Liver (tissue), 9 donors: Measurements from ENCODE around the gene HDAC8. TPM values are rescaled to one million over a fixed set of nuclear protein-coding genes. Genes with fewer than 3 reads are reported as not detected.
"Not testable (repeated sequence)": the region's sequence is repeated elsewhere in the genome, so short reads cannot be mapped to it uniquely, and the experiment has no call there.

Experiments
- DNase-seq: peaks from one replicate; pipeline ENCODE4 v3.0.0-alpha.2; 2017; ENCODE audit warnings: low spot score
- H3K27ac ChIP-seq, 2 donors: one replicate each; pipeline ENCODE4 v1.7.0; 2013; ENCODE audit warnings: inconsistent platforms in 2 of 2, low read length in 2 of 2, control low read depth in 1 of 2, low read depth in 1 of 2, mild to moderate bottlenecking in 1 of 2
- H3K27me3 ChIP-seq, 4 donors: one replicate each; pipeline versions ENCODE4 v1.6.1 to v1.7.0; 2013; ENCODE audit warnings: low read length in 3 of 4, inconsistent platforms in 1 of 4, mild to moderate bottlenecking in 1 of 4, moderate library complexity in 1 of 4; ENCODE audit not compliant: control insufficient read depth in 4 of 4, insufficient read depth in 4 of 4
- H3K36me3 ChIP-seq, 4 donors: one replicate each; pipeline versions ENCODE4 v1.6.1 to v1.7.0; 2013; ENCODE audit warnings: low read length in 3 of 4, mild to moderate bottlenecking in 3 of 4, low read depth in 1 of 4, moderate library complexity in 1 of 4; ENCODE audit not compliant: control insufficient read depth in 4 of 4, insufficient read depth in 3 of 4
- H3K4me1 ChIP-seq, 4 donors: one replicate each; pipeline versions ENCODE4 v1.6.1 to v1.7.0; 2013; ENCODE audit warnings: low read length in 3 of 4, mild to moderate bottlenecking in 3 of 4, moderate library complexity in 1 of 4; ENCODE audit not compliant: control insufficient read depth in 4 of 4, insufficient read depth in 4 of 4
- H3K4me3 ChIP-seq, 3 donors: one replicate each; pipeline versions ENCODE4 v1.6.1 to v1.7.0; 2013; ENCODE audit warnings: low read length in 3 of 3, control low read depth in 1 of 3, low read depth in 1 of 3, mild to moderate bottlenecking in 1 of 3
- H3K9ac ChIP-seq, 2 donors: one replicate each; pipeline ENCODE4 v1.7.0; 2013; ENCODE audit warnings: low read length in 2 of 2, mild to moderate bottlenecking in 2 of 2, moderate library complexity in 2 of 2, control low read depth in 1 of 2, low read depth in 1 of 2
- H3K9me3 ChIP-seq, 4 donors: one replicate each; pipeline versions ENCODE4 v1.6.1 to v1.7.0; 2013; ENCODE audit warnings: low read length in 3 of 4; ENCODE audit not compliant: control insufficient read depth in 4 of 4
- FOXA2 ChIP-seq: IDR thresholded peaks from 2 replicates; pipeline ENCODE4 v1.6.1; 2016; ENCODE audit warnings: antibody characterized with exemption
- GABPA ChIP-seq, 2 donors: IDR thresholded peaks in 1 of 2; conservative IDR thresholded peaks in 1 of 2; 2 replicates each; pipeline ENCODE4 v1.6.1; 2016; ENCODE audit warnings: antibody characterized with exemption in 2 of 2, mild to moderate bottlenecking in 1 of 2, moderate library complexity in 1 of 2
- HNF4A ChIP-seq, 2 donors: conservative IDR thresholded peaks; 2 replicates each; pipeline ENCODE4 v1.6.1; 2016; ENCODE audit warnings: antibody characterized with exemption in 2 of 2, mild to moderate bottlenecking in 2 of 2
- HNF4G ChIP-seq: IDR thresholded peaks from 2 replicates; pipeline ENCODE4 v1.6.1; 2016; ENCODE audit warnings: antibody characterized with exemption
- JUND ChIP-seq, 2 donors: IDR thresholded peaks; 2 replicates each; pipeline ENCODE4 v1.6.1; 2016; ENCODE audit warnings: antibody characterized with exemption in 2 of 2
- MAX ChIP-seq: IDR thresholded peaks from 2 replicates; pipeline ENCODE4 v1.6.1; 2016; ENCODE audit warnings: antibody characterized with exemption
- NR2F2 ChIP-seq: IDR thresholded peaks from 2 replicates; pipeline ENCODE4 v1.6.1; 2016; ENCODE audit warnings: antibody characterized with exemption
- RAD21 ChIP-seq, 2 donors: IDR thresholded peaks; 2 replicates each; pipeline ENCODE4 v1.6.1; 2016; ENCODE audit warnings: antibody characterized with exemption in 2 of 2, mild to moderate bottlenecking in 2 of 2
- RXRA ChIP-seq, 2 donors: IDR thresholded peaks; 2 replicates each; pipeline ENCODE4 v1.6.1; 2017 to 2018; ENCODE audit warnings: antibody characterized with exemption in 2 of 2, mild to moderate bottlenecking in 1 of 2
- SP1 ChIP-seq: IDR thresholded peaks from 2 replicates; pipeline ENCODE4 v1.6.1; 2018; ENCODE audit warnings: antibody characterized with exemption, mild to moderate bottlenecking
- TAF1 ChIP-seq: conservative IDR thresholded peaks from 2 replicates; pipeline ENCODE4 v1.6.1; 2016; ENCODE audit warnings: antibody characterized with exemption, mild to moderate bottlenecking
- YY1 ChIP-seq: IDR thresholded peaks from 2 replicates; pipeline ENCODE4 v1.6.1; 2016; ENCODE audit warnings: antibody characterized with exemption, mild to moderate bottlenecking
- WGBS: extraction: QIAGEN DNeasy Blood & Tissue Kit; methylation state at CpG from one replicate; pipeline ENCODE4 v1.1.7; 2013; 5-methylcytosine and 5-hydroxymethylcytosine counted together
- polyA plus RNA-seq, 2 donors: library from polyadenylated mRNA; stranded (reverse) in 1 of 2; unstranded in 1 of 2; fragments of 200-250 nt in 1 of 2; fragments of >200 nt in 1 of 2; fragmentation: Nextera tagmentation in 1 of 2; extraction: Ambion mirVana in 1 of 2; gene quantifications; one replicate each; pipeline versions ENCODE4 v1.2.1 to v1.2.3, GENCODE V29; 2013 to 2015
- total RNA-seq, 2 donors: library from RNA; depleted of rRNA; stranded (reverse); fragments of >200 nt; gene quantifications; one replicate each; pipeline ENCODE4 v1.2.3, GENCODE V29; 2014
- TF ChIP-seq, protein P1 (sequence below): IDR thresholded peaks from 2 replicates; pipeline ENCODE4 v1.6.1; 2016; ENCODE audit warnings: antibody characterized with exemption
- TF ChIP-seq, protein P2 (sequence below): fragments of 150-350 bp; IDR thresholded peaks from 2 replicates; pipeline ENCODE4 v1.5.1; 2017; ENCODE audit warnings: improper control_type of control experiment, low read depth, low read length; ENCODE audit not compliant: missing input control
- donor health status: healthy.
- donor health status: healthy.
- donor health status: healthy.
- donor health status: healthy.
- donor health status: healthy.

The HDAC8 gene
- total and polyA plus RNA-seq, 4 donors = 11.1 to 30.4 (median 14.0) TPM

DNA sequence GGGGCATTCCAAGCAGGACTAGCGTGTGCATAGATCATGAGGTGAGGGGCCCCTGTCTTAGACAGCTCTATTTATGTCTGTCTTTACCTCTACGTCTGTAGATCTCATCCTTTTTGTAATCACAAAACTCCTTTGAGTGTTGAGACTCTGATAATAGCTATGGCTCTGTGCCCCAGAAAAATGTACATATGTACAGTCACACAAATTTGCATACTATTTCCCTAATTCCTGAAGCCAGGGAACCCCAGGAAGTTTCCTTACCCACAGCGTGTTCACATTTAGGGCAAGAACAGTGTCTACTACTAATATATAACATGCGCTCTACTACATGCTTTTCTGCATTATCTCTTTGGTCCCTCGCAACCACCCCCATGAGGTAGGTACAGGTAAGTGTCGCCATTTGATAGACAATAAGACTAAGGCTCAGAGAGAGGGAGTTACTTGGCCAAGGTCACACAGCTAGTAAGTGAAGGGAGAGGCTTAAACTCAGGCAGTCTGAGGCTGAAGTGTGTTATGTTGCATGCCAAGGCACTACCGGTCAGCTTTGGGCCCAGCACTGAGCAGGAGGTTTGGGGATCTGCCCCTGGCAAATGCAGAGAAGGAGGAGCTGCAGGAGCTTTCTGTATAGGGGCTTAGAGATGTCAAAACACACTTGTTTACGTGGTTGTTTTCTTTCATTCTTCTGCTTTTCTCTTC is 245.9 kb downstream of the HDAC8 start:
- Histone ChIP-seq H3K9ac (no peak overlapping the region), H3K9me3 (no peaks in the 10 kb centered on the region), H3K4me3 (no peak overlapping the region), H3K27me3 (no peaks in the 10 kb centered on the region), H3K4me1 (peaks cover 0 to under 1% (median 0%) of the 10 kb centered on the region in 4 donors), H3K27ac (no peak overlapping the region), H3K36me3 (no peaks in the 10 kb centered on the region)
- TF ChIP-seq, protein P1, sequence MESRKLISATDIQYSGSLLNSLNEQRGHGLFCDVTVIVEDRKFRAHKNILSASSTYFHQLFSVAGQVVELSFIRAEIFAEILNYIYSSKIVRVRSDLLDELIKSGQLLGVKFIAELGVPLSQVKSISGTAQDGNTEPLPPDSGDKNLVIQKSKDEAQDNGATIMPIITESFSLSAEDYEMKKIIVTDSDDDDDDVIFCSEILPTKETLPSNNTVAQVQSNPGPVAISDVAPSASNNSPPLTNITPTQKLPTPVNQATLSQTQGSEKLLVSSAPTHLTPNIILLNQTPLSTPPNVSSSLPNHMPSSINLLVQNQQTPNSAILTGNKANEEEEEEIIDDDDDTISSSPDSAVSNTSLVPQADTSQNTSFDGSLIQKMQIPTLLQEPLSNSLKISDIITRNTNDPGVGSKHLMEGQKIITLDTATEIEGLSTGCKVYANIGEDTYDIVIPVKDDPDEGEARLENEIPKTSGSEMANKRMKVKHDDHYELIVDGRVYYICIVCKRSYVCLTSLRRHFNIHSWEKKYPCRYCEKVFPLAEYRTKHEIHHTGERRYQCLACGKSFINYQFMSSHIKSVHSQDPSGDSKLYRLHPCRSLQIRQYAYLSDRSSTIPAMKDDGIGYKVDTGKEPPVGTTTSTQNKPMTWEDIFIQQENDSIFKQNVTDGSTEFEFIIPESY = no peak
- TF ChIP-seq RXRA (IDR thresholded peaks at IDR 0.05) (no peak), FOXA2 (no peak), RAD21 (IDR thresholded peaks at IDR 0.05) (no peak), YY1 (no peak)
- 93% methylated on average over 8 of the region's 8 CpGs for WGBS
- DNase-seq = no peak

DNA sequence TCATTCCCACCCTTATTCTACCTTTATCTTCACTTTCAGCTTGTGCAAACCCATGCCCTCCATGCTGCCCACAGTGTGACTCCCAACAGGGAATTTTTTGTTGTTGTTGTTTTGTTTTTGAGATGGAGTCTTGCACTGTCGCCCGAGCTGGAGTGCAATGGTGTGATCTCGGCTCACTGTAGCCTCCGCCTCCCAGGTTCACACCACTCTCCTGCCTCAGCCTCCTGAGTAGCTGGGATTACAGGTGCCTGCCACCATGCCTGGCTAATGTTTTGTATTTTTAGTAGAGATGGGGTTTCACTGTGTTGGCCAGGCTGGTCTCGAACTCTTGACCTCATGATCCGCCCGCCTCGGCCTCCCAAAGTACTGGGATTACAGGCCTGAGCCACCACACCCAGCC is 253.0 kb downstream of the HDAC8 start:
- not testable (repeated sequence) for H3K27me3 ChIP-seq, H3K4me1 ChIP-seq, H3K9me3 ChIP-seq, H3K27ac ChIP-seq, H3K36me3 ChIP-seq, DNase-seq, H3K4me3 ChIP-seq, H3K9ac ChIP-seq
- WGBS = 98% methylated on average over 8 of the region's 8 CpGs

DNA sequence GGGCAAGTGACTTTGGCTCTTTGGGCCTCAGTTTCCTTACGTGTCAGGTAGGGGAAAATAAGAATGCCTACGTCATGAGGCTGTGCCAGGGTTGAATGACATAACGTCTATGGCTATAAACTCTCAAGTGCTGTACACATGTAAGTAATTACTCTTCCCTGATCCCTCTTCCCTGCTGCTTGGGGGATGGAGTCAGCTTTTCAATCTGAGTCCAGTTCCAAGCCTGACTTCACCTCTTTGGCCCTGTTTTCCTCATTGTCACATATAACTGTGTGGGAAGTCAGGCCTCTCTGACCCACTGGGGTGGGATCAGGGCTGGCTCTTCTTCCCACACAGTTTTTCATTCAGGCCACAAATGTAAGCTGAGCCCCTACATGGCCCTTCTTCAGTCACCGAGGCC is 255.5 kb downstream of the HDAC8 start:
- DNase-seq = no peak
- TF ChIP-seq, protein P2, sequence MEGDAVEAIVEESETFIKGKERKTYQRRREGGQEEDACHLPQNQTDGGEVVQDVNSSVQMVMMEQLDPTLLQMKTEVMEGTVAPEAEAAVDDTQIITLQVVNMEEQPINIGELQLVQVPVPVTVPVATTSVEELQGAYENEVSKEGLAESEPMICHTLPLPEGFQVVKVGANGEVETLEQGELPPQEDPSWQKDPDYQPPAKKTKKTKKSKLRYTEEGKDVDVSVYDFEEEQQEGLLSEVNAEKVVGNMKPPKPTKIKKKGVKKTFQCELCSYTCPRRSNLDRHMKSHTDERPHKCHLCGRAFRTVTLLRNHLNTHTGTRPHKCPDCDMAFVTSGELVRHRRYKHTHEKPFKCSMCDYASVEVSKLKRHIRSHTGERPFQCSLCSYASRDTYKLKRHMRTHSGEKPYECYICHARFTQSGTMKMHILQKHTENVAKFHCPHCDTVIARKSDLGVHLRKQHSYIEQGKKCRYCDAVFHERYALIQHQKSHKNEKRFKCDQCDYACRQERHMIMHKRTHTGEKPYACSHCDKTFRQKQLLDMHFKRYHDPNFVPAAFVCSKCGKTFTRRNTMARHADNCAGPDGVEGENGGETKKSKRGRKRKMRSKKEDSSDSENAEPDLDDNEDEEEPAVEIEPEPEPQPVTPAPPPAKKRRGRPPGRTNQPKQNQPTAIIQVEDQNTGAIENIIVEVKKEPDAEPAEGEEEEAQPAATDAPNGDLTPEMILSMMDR = no peak
- TF ChIP-seq JUND (IDR thresholded peaks at IDR 0.05) (no peak), TAF1 (no peak), RAD21 (IDR thresholded peaks at IDR 0.05) (no peak), RXRA (IDR thresholded peaks at IDR 0.05) (no peak), SP1 (no peak), YY1 (no peak), HNF4A (conservative IDR thresholded peaks at IDR 0.05) (no peak), HNF4G (no peak), GABPA (IDR thresholded peaks at IDR 0.05 in 1 of 2, conservative IDR thresholded peaks at IDR 0.05 in 1 of 2) (no peak), NR2F2 (no peak), MAX (no peak)
- TF ChIP-seq, protein P1 = no peak
- WGBS = 91% methylated on average over 4 of the region's 4 CpGs
- H3K27ac ChIP-seq = no peak overlapping the region
- no peak overlapping the region for H3K4me3 ChIP-seq
- no peaks in the 10 kb centered on the region for H3K4me1 ChIP-seq
- no peak overlapping the region for H3K9ac ChIP-seq
- H3K36me3 ChIP-seq = no peaks in the 10 kb centered on the region
- H3K27me3 ChIP-seq = no peaks in the 10 kb centered on the region
- H3K9me3 ChIP-seq = no peaks in the 10 kb centered on the region
